GM12878 (cell line): ENCODE measurements around the gene IL18RAP. TPM values are rescaled to one million over a fixed set of nuclear protein-coding genes. Genes with fewer than 3 reads are reported as not detected.

ENCODE experiments used
- BMI1 ChIP-seq: fragments of 450-650 bp; IDR thresholded peaks from 2 replicates; pipeline ENCODE4 v1.6.1; 2016; ENCODE audit warnings: mild to moderate bottlenecking, moderate library complexity, borderline replicate concordance
- DPF2 ChIP-seq: fragments of 450-650 bp; IDR thresholded peaks from 2 replicates; pipeline ENCODE4 v1.6.1; 2017; ENCODE audit warnings: mild to moderate bottlenecking
- E2F4 ChIP-seq: IDR thresholded peaks from 2 replicates; pipeline ENCODE4 v1.6.1; 2012; ENCODE audit warnings: low read depth, low read length, improper control_type of control experiment
- E2F8 ChIP-seq: fragments of 450-650 bp; IDR thresholded peaks from 2 replicates; pipeline ENCODE4 v1.6.1; 2018; ENCODE audit warnings: mild to moderate bottlenecking, low read depth, moderate library complexity; ENCODE audit not compliant: partially characterized antibody
- EGR1 ChIP-seq, 2 experiments: IDR thresholded peaks; 1 replicate in 1 of 2; 2 replicates in 1 of 2; pipeline ENCODE4 v1.6.1; 2011 to 2012; ENCODE audit warnings: low read depth in 2 of 2, low read length in 2 of 2, borderline replicate concordance in 1 of 2, mild to moderate bottlenecking in 1 of 2, moderate library complexity in 1 of 2
- ETV6 ChIP-seq, 2 experiments: fragments of 450-650 bp in 1 of 2; IDR thresholded peaks in 1 of 2; conservative IDR thresholded peaks in 1 of 2; 2 replicates each; pipeline ENCODE4 v1.6.1; 2014; ENCODE audit warnings: antibody characterized with exemption in 1 of 2, borderline replicate concordance in 1 of 2, low read depth in 1 of 2, mild to moderate bottlenecking in 1 of 2, moderate library complexity in 1 of 2
- FOS ChIP-seq: IDR thresholded peaks from 3 replicates; pipeline ENCODE4 v1.6.1; 2011; ENCODE audit warnings: borderline replicate concordance; ENCODE audit not compliant: insufficient read length; ENCODE audit errors: extremely low read depth
- IKZF2 ChIP-seq, 2 experiments: fragments of 450-650 bp; IDR thresholded peaks; 2 replicates each; pipeline ENCODE4 v1.6.1; 2017; ENCODE audit warnings: mild to moderate bottlenecking in 2 of 2, moderate library complexity in 2 of 2
- JUND ChIP-seq: IDR thresholded peaks from 2 replicates; pipeline ENCODE4 v1.6.1; 2012; ENCODE audit warnings: low read depth, mild to moderate bottlenecking, low read length, improper control_type of control experiment, moderate library complexity
- MXI1 ChIP-seq: fragments of 150-350 bp; IDR thresholded peaks from 2 replicates; pipeline ENCODE4 v1.6.1; 2011; ENCODE audit warnings: low read depth, mild to moderate bottlenecking, inconsistent platforms, low read length, improper control_type of control experiment
- POU2F2 ChIP-seq: IDR thresholded peaks from 3 replicates; pipeline ENCODE4 v1.6.1; 2011; ENCODE audit warnings: low read depth, mild to moderate bottlenecking, low read length, borderline replicate concordance
- RUNX3 ChIP-seq: IDR thresholded peaks from 2 replicates; pipeline ENCODE4 v1.6.1; 2012; ENCODE audit warnings: low read length, inconsistent platforms
- SPI1 ChIP-seq: IDR thresholded peaks from 2 replicates; pipeline ENCODE4 v1.6.1; 2011; ENCODE audit warnings: low read depth, mild to moderate bottlenecking, low read length, moderate library complexity, borderline replicate concordance; ENCODE audit not compliant: insufficient read depth
- TBL1XR1 ChIP-seq: IDR thresholded peaks from 2 replicates; pipeline ENCODE4 v1.6.1; 2012; ENCODE audit warnings: low read depth, low read length, improper control_type of control experiment
- ZSCAN29 ChIP-seq: fragments of 450-650 bp; IDR thresholded peaks from 2 replicates; pipeline ENCODE4 v1.6.1; 2017; ENCODE audit warnings: mild to moderate bottlenecking, moderate library complexity
- polyA plus RNA-seq, 11 experiments: library from polyadenylated mRNA; depleted of rRNA in 4 of 11; unstranded in 6 of 11; stranded (reverse) in 5 of 11; fragments of >200 nt; fragmentation: Nextera tagmentation in 4 of 11; fragmentation: Illumina TruSeq in 1 of 11; extraction: Ambion mirVana in 4 of 11; extraction: Trizol in 1 of 11; gene quantifications; 1 replicate in 1 of 11; 2 replicates in 10 of 11; pipeline versions ENCODE4 v1.2.1 to v1.2.3, GENCODE V29; 2011 to 2016; ENCODE audit warnings: inconsistent platforms in 2 of 11, missing spikeins in 2 of 11, low read depth in 1 of 11
- total RNA-seq, 4 experiments: library from RNA; depleted of rRNA in 3 of 4; stranded (reverse); fragments of >200 nt in 3 of 4; fragmentation: Illumina TruSeq in 1 of 4; extraction: Trizol in 1 of 4; gene quantifications; 2 replicates each; pipeline versions ENCODE4 v1.2.1 to v1.2.3, GENCODE V29; 2013 to 2021
- TF ChIP-seq, protein P1 (sequence below), 3 experiments: IDR thresholded peaks in 2 of 3; conservative IDR thresholded peaks in 1 of 3; 2 replicates each; pipeline ENCODE4 v1.5.1; 2011; ENCODE audit warnings: low read depth in 3 of 3, low read length in 3 of 3, mild to moderate bottlenecking in 3 of 3, control low read depth in 2 of 3, moderate library complexity in 2 of 3, inconsistent platforms in 1 of 3, mixed read lengths in 1 of 3; ENCODE audit not compliant: control insufficient read depth in 2 of 3, insufficient read depth in 1 of 3; ENCODE audit errors: extremely low read depth in 1 of 3
- TF ChIP-seq, protein P2 (sequence below): fragments of 450-650 bp; IDR thresholded peaks from 2 replicates; pipeline ENCODE4 v1.6.1; 2016; ENCODE audit warnings: mild to moderate bottlenecking
- TF ChIP-seq, protein P3 (sequence below): fragments of 450-650 bp; conservative IDR thresholded peaks from 2 replicates; pipeline ENCODE4 v1.6.1; 2017; ENCODE audit warnings: mild to moderate bottlenecking, moderate library complexity
- TF ChIP-seq, protein P4 (sequence below): IDR thresholded peaks from 2 replicates; pipeline ENCODE4 v1.6.1; 2011; ENCODE audit warnings: mild to moderate bottlenecking, low read depth, low read length, moderate library complexity; ENCODE audit not compliant: insufficient replicate concordance

Gene IL18RAP
- total and polyA plus RNA-seq, 10 of the 15 experiments (the other 5 are each of a cell fraction or from before 2014, with no cell fraction given), result 0.37 to 1.6 (median 0.75) TPM; not detected in 1

DNA sequence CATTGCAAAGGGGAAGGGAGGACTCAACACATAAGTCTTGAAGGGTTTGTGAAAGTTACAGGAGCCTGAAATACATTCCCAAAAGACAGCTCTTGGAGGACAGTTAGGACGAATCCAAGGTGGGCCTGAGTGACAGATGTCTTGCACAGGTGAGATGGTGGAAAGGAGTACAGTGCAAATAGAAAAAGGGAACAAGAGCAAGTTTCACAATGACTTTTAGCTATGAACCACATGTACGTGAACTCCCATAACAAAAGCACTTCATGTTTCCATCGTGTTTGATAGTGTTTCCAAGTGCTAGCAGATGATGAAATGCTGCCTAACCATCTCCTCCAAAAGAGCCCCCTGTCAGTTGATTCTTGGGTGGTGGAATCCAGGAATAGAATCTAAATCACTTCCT lies 1.8 kb downstream of the IL18RAP start (continued):
- TF ChIP-seq, protein P1, sequence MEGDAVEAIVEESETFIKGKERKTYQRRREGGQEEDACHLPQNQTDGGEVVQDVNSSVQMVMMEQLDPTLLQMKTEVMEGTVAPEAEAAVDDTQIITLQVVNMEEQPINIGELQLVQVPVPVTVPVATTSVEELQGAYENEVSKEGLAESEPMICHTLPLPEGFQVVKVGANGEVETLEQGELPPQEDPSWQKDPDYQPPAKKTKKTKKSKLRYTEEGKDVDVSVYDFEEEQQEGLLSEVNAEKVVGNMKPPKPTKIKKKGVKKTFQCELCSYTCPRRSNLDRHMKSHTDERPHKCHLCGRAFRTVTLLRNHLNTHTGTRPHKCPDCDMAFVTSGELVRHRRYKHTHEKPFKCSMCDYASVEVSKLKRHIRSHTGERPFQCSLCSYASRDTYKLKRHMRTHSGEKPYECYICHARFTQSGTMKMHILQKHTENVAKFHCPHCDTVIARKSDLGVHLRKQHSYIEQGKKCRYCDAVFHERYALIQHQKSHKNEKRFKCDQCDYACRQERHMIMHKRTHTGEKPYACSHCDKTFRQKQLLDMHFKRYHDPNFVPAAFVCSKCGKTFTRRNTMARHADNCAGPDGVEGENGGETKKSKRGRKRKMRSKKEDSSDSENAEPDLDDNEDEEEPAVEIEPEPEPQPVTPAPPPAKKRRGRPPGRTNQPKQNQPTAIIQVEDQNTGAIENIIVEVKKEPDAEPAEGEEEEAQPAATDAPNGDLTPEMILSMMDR (IDR thresholded peaks at IDR 0.05 in 2 of 3, conservative IDR thresholded peaks at IDR 0.05 in 1 of 3; ENCODE audit: control insufficient read depth in 2 of 3, extremely low read depth in 1 of 3, insufficient read depth in 1 of 3, low read depth in 3 of 3, low read length in 3 of 3), result no peak
- TF ChIP-seq BMI1 (no peak), RUNX3 (peak; percentile 75), ZSCAN29 (no peak), SPI1 (peak; percentile 82), FOS (no peak), TBL1XR1 (no peak), MXI1 (no peak), JUND (peak; percentile 20; the same call in 1 of the 2 replicates), POU2F2 (no peak), IKZF2 (IDR thresholded peaks at IDR 0.05) (peak; percentile 72 to 81), E2F4 (no peak), E2F8 (no peak), ETV6 (conservative IDR thresholded peaks at IDR 0.05 in 1 of 2, IDR thresholded peaks at IDR 0.05 in 1 of 2; ENCODE audit: borderline replicate concordance in 1 of 2, low read depth in 1 of 2) (peak in 1 of 2 experiments; percentile 59; a peak in 1 of 4 replicates), DPF2 (peak; percentile 85), EGR1 (IDR thresholded peaks at IDR 0.05; ENCODE audit: borderline replicate concordance in 1 of 2, low read depth in 2 of 2, low read length in 2 of 2) (no peak)
- TF ChIP-seq, protein P2, sequence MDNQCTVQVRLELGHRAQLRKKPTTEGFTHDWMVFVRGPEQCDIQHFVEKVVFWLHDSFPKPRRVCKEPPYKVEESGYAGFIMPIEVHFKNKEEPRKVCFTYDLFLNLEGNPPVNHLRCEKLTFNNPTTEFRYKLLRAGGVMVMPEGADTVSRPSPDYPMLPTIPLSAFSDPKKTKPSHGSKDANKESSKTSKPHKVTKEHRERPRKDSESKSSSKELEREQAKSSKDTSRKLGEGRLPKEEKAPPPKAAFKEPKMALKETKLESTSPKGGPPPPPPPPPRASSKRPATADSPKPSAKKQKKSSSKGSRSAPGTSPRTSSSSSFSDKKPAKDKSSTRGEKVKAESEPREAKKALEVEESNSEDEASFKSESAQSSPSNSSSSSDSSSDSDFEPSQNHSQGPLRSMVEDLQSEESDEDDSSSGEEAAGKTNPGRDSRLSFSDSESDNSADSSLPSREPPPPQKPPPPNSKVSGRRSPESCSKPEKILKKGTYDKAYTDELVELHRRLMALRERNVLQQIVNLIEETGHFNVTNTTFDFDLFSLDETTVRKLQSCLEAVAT, result no peak
- TF ChIP-seq, protein P3, sequence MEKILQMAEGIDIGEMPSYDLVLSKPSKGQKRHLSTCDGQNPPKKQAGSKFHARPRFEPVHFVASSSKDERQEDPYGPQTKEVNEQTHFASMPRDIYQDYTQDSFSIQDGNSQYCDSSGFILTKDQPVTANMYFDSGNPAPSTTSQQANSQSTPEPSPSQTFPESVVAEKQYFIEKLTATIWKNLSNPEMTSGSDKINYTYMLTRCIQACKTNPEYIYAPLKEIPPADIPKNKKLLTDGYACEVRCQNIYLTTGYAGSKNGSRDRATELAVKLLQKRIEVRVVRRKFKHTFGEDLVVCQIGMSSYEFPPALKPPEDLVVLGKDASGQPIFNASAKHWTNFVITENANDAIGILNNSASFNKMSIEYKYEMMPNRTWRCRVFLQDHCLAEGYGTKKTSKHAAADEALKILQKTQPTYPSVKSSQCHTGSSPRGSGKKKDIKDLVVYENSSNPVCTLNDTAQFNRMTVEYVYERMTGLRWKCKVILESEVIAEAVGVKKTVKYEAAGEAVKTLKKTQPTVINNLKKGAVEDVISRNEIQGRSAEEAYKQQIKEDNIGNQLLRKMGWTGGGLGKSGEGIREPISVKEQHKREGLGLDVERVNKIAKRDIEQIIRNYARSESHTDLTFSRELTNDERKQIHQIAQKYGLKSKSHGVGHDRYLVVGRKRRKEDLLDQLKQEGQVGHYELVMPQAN, result no peak
- TF ChIP-seq, protein P4, sequence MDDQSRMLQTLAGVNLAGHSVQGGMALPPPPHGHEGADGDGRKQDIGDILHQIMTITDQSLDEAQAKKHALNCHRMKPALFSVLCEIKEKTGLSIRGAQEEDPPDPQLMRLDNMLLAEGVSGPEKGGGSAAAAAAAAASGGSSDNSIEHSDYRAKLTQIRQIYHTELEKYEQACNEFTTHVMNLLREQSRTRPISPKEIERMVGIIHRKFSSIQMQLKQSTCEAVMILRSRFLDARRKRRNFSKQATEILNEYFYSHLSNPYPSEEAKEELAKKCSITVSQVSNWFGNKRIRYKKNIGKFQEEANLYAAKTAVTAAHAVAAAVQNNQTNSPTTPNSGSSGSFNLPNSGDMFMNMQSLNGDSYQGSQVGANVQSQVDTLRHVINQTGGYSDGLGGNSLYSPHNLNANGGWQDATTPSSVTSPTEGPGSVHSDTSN, result peak; percentile 88
